GM18502 (cell line): ENCODE measurements around the gene PRRG4.
A peak's percentile ranks its signal among the peaks of the same experiment; 100 is the strongest.
"Not testable (repeated sequence)": the region's sequence is repeated elsewhere in the genome, so short reads cannot be mapped to it uniquely, and the experiment has no call there.

ENCODE experiments used
- ATAC-seq: cut with Tn5 transposase; IDR thresholded peaks from one replicate; pipeline ENCODE4 v1.9.1; 2021; ENCODE audit warnings: mild to moderate bottlenecking; ENCODE audit not compliant: unreplicated experiment, poor library complexity

Gene PRRG4

DNA sequence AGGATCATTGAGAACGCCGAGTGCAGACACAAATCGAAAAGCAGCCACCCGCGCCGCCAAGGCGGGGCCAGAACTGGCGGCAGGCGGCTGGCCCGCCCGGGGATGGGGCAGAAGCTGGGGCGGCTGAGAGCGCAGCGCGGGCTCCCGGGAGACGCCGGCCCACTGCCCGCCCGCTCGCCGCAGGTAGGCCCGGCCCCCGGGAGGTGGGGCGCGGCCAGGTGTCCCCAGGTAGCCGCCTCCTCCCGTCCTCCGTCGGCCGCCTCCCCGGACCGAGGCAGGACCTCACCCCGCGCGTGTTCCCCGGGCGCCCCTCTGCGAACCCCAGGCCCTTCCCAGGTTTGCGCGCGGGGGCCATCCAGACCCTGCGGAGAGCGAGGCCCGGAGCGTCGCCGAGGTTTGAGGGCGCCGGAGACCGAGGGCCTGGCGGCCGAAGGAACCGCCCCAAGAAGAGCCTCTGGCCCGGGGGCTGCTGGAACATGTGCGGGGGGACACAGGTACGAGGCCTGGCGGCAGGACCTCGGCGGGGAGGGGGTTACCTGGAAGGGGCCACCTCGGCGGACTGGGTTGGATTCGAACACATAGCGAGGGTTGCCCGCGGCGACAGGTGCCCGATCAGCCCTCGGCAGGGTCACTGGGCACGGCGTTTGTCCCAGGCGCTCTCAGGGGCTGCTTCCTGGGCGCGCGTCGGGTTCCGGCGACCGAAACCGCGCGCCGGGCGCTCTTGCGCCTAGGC is at the start of gene PRRG4:
Gene PRRG4 (plus strand): TSS at position 248 of the 733 bp plus-strand sequence. CDS start 603 bp downstream, outside the sequence.
- peak; percentile 87 for ATAC-seq

DNA sequence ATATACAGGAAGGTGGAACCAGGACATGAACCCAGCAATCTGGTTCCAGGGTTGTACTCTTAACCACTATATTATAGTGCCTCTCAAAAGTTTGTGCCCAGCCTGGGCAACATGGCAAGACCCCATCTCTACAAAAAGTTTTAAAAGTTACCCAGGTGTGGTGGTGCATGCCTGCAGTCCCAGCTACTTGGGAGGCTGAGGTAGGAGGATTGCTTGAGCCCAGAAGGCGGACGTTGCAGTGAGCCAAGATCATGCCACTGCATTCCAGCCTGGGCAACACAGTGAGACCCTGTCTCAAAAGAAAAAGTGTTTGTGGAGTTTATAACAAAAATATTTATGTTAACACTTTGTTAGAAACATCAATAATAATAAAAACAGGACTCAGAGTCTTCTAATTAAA is 48.9 kb upstream of the PRRG4 start:
- not testable (repeated sequence) for ATAC-seq

DNA sequence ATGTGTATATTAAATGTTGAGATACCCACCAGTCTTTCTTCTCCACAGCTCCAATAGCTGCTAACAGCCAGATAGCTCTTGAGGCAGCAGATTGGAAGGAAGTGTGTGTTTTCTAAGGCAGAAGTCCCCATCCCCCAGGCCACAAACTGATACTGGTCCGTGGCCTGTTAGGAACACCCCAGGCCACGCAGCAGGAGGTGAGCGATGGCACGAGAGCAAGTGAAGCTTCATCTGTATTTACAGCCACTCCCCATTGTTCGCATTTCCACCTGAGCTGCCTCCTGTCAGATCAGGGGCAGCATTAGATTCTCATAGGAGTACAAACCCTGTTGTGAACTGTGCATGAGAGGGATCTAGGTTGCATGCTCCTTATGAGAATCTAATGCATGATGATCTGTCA is 48.0 kb upstream of the PRRG4 start:
- no peak for ATAC-seq

DNA sequence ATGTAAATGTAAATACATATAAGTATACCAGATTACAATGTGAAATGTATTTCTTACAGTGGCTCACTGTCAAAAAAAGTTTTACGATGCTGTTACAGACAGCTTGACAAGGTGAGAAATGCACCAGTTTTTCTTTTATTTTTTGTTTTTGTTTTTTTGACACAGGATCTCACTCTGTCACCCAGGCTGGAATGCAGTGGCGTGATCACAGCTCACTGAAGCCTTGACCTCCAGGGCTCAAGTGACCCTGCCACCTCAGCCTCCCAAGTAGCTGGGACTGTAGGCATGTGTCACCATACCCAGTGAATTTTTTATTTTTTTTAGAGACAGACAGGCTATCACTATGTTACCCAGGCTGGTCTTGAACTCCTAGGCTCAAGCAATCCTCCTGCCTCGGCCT is 44.5 kb upstream of the PRRG4 start:
- ATAC-seq = no peak

DNA sequence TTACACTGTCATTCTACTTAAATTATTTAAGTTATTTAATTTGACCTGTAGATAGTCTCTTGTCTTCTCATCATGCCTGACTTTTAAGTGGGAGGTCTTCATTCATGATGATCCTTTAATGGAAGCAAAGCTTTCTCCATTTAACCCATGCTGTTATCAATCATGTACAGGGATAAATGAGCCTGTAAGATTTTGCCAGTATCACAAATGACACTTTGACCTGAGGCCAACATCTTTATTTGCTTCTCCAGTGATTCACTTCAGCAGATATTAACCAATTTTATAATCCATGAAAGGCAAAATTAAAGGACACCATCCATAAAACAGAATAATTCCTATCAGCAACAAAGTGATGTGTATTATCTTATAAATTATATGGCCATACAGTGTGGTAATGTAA is 42.9 kb upstream of the PRRG4 start:
- no peak for ATAC-seq

DNA sequence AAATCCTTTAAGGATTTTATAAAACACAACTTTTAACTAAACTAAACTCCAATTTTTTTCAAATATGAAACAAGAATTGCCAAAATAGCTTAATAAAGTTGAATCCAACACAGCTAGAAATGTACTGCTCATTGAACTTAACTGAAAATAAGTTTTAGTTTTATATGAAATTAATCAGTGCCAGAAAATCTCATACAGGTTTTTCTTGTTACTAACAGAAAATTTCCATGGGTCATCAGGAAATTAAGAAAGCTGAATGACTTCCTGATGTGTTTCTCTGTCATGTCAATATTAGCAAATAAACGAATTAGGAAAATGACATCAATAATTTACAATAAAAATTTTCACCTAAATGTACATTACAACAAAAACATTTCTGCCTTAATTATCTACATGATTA is 38.8 kb upstream of the PRRG4 start:
- ATAC-seq = no peak

DNA sequence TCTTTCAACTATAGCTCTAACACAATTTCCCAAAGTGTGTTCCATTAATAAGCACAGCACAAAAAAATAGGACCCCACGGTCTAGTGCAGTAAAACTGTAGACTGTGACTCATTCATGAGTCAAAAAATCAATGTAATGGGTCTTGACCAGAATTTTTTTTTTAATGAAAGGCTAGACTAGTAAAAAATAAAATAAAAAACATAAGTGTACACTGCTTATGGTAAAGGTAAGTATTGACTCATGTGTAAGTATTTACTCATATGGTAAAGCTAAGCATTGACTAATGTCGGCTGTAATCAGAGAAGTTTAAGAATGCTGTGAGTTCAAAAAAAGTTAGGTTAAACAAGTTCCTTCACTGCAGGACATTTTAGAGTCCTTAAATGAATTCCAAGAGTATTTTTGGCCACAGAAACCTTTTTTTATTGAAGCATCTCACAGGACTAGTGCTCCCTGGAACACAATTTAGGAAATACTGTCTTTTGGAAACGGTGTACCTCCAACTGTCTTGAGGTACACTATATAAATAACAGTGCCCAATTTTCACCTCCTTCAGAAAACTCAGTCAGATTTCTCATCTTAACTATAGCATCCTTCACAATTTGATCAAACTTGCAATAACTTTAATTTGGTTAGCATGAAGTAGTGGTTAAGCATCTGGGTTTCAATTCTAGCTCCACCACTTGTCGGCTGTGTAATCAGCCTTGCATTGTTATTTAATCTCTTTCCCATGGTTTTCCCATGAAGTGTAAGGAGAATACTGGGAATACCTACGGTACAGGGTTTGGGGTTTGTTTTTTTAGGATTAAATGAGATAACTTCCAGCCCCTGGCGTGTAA is 37.4 kb upstream of the PRRG4 start:
- ATAC-seq = no peak

DNA sequence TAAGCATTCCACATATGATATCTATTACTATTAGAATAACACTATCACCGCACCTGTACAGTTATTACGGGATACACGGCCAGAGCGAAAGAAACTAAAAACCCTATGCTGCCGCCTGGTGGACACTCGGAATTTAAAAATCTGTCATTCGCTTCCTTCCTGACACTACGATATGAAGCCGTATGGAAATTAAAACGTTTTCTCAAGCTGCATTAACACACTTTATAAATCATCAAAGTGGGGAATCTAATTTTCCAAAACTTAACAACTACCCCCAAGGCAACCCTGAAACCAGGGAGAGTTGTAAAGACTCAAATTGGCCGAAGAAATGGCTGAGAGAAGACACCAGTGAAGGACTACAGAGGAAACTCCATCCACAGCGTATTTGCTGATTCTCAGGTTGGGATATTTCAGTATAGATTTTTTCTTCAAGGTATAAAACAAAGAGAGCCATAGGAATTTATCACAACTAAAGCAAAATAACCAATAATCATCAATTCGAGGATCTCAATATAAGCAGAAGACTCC is 36.7 kb upstream of the PRRG4 start:
- peak; percentile 90 for ATAC-seq

DNA sequence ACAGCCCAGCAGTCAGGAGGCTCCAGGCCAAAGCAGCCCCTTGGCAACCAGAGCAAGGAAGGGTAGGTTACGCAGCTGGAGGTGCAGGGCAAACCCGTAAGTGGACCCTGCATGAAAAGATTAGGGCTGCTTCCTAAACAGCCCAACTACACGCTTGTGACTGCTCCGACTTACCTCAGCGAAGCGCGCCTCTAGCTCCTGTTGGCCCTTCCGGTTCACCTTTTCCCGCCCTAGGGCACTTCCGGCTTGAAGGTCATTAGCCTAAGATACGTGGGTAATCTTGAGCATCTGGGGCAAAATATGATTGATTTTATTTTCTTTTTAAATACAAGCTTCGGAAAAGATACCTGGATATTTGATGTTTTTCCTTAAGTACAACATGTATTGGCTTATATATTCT is 35.3 kb upstream of the PRRG4 start, which contains the start of gene CCDC73:
Gene CCDC73 (minus strand): TSS at position 224 of the 400 bp plus-strand sequence. CDS start 34,419 bp downstream, outside the sequence.
- no peak for ATAC-seq

DNA sequence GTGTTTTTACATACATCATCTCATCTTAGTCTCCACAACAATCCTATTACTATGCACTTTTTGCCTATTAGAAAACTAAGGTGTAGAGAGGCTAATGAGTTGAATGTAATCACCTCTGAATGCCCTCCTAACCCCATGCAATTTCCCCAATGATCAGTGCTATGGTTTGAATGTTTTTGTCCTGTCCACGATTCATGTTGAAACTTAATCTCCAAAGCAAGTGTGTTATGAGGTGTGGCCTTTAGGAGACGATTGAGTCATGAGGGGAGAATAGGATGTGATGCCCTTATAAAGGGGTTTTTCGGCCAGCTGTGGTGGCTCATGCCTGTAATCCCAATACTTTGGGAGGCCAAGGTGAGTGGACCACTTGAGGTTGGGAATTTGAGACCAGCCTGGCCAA is 33.3 kb upstream of the PRRG4 start:
- no peak for ATAC-seq

DNA sequence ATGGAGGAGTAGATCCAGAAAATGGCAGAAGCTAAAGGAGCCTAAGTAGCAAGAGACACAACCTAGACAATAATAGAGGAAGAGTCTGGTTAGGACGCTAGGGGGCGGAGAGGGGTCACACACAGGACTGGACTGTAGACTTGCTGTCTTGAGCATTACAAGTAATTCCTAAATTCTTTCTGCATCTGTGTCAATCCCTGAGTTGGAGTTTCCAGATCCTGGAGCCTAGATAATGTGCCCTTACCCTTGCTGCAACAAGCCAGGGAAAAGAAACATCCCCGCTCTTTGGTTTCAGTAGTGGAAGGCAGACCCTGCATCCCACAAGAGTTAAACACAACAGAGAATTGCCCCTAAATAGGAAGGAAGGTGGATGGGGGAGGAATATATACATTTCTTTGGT is 20.4 kb upstream of the PRRG4 start:
- peak; percentile 97 for ATAC-seq

DNA sequence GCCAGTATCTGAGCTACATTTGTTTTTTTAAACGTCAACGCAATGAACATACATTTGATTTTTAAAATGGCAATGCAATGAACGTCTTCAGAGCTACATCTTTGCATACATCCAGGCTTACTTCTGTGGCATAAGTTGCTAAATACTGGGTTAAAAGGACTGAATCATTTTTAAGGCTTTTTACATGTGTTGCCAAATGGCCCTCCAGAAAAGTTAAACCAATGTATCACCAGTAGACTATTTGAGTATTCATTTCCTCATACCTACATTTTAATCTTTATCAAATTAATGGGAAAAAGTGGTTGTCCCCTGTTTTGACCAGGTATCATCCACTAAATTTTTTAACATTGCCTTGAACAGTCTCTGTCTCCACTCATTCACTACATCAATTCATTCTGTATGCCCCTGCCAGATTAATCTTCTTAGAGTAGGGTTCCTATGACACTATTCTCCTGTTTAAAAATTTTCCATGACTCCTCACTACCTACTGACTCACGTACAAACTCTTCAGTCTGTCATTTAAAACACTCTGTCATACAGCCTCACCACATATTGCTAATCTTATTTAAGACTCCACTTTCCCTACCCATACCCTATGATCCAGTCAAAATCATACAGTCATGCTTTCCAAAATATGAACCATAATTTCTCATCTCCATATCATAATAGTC is 12.4 kb upstream of the PRRG4 start:
- no peak for ATAC-seq

DNA sequence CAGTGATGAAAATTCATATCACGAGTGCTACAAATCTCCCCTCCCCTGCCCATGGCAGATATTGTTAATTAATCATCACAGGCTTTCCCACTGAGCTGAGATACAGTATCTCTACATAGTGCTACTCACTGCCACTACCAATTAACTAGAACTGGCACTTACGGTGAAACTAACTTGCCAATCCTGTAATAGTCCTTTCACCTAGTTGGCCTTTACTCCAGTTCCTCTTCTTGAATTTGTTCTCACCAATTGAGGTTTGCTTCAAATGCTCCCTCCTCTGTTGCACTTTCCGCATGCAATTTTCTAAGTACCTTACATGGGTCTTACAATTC is 11.9 kb upstream of the PRRG4 start:
- ATAC-seq = no peak

DNA sequence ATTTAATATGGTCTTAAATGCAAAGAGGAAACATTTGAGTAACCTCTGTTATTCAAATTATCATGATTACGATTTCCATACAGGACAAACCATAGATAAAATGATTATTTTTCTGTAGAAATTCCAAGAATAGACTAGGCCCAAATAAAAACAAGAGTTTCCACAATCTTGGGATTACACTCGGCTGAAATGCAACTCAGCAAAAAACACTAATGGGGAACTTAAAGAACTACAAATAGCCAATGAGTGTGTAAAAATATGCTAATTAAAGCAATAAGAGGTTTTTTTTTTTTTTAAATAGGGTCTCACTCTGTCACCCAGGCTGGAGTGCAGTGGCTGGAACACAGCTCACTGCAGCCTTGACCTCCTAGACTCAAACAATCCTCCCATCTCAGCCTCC is 10.5 kb upstream of the PRRG4 start:
- ATAC-seq = no peak

DNA sequence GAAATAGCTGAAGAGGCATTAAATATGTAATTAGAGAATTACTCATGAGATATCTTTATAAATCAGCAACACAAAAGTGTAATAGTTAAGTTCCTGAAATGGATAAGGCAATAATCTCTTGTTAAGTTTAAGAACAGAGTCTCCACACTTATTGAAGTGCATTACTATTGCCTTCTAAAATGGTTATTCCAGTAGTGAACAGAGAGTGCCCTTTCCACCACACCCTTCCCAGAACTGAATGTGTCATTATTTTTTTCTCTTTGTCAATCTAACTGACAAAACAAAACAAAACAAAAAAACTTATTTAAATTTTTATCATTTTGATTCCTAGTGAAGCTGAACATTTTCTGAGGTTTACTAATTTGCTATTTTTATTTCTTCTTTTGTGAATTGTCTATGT is 9.2 kb upstream of the PRRG4 start:
- no peak for ATAC-seq

DNA sequence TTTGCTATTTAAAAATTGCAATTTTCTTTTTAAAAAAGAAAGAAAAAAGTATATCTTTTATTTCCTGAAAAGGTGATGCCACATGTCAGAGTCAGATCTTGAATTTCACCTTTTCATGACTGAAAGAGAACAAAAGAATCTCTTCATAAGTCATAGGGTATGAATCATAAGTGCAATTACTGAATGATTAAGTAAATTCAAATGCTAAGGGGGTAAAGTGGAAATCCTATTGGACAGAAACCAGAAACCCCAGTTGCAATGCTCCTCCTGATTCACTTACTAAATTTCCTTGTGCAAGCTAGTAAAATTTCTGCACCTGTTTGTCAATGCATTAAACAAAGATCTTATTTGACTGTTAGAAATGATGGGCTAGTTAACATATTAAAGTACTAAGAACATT is 8.2 kb upstream of the PRRG4 start:
- peak; percentile 40 for ATAC-seq

DNA sequence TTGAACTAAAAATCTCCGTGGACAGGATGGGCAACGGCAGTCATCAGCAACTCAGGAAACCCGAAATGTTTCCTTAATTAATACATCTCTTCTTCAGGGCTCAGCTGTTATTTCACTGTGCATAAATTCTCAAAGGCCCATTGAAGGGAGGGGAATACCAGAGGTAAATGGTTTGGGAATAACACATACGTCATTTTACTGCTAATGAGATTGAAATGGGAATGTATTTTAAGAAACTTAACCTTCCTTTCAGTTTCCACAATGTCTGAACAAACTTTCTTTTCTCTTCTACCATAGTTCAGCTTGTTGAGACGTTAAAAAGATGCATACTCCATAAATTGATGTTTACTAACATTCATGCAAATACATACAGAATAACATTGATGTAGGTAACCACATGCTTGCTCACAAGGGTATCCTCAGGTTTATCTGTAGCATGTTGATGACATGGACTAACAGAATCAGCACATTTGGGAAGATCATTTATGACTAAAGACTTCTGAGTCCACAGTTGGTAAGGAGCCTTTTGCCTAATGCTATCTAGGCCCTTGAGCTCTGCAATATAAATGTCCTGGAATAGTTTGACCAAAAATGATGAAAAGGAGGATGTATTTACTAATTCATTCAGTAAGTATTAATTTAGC is 7.7 kb upstream of the PRRG4 start:
- peak; percentile 49 for ATAC-seq

DNA sequence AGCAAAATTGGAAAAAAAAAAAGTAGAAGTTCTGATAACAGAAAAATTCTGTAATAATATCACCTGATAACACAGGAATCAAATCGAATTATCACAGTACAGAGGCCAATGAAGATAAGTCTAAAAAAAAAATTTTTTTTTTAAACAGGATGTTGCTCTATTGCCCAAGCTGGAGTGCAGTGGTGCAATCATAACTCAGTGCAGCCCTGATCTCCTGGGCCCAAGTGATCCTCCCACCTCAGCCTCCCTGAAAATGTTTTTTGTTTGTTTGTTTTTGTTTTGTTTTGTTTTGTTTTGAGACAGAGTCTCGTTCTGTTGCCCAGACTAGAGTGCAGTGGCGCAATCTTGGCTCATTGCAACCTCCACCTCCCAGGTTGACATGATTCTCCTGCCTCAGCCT is 6.1 kb upstream of the PRRG4 start:
- ATAC-seq = not testable (repeated sequence)

DNA sequence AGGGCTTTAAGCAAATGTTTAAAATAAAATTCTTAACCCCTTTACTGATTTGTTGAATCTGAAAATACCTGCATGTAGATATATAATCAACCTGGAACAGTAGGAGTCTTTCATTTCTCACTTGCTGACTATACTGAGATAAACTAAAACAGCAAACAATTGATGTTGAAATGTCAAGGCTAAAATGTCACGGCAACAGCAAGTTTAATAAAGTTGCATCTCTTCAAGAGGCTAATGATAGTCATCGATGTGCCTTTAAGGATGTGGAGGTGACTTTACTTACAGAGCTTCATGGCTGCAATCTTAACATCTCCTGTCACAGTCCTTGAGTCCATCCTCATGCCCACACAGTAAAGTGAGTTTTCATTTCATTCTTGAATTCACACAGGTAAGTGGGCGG is 3.6 kb upstream of the PRRG4 start:
- ATAC-seq = no peak

DNA sequence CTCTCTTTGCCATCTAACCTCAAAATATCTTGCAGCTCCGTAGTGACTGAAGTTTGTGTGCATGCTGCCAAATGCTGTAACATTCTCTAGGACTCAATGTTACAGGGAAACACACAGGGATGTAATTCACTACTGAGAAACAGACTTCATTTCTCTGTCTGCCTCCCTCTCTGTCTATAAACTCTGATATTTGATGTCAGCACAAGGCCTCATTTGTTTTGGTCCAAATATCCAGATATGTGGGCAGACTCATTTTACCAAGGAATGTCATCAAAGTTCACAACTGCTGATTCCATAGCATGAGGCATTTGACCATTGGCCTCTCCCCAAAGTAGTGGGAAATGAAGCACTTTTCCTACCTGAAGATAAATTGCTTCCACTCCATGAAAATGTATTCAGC is 2.5 kb upstream of the PRRG4 start:
- no peak for ATAC-seq
